Left lung (tissue), 10 donors: ENCODE results near the gene ATAD2B. TPM values are rescaled to one million over a fixed set of nuclear protein-coding genes. Genes with fewer than 3 reads are reported as not detected.

Experiments
- ATAC-seq: fragments of 200-7000 bp; cut with Tn5 transposase; one replicate; pipeline ENCODE4 v1.9.1; 2020; ENCODE audit warnings: moderate library complexity
- DNase-seq, 4 donors: peaks; one replicate each; pipeline ENCODE4 v3.0.0-alpha.2; 2013 to 2020
- H3K27ac ChIP-seq, 2 donors: fragments of 200-600 bp; sonication (generic) in 1 of 2; one replicate each; pipeline versions ENCODE4 v1.5.0 to v1.8.0; 2020 to 2021
- H3K27me3 ChIP-seq, 2 donors: fragments of 200-600 bp; sonication (generic) in 1 of 2; one replicate each; pipeline versions ENCODE4 v1.5.0 to v1.8.0; 2020 to 2021
- H3K36me3 ChIP-seq, 2 donors: fragments of 200-600 bp; sonication (generic) in 1 of 2; one replicate each; pipeline versions ENCODE4 v1.5.0 to v1.8.0; 2020 to 2021
- H3K4me1 ChIP-seq, 2 donors: fragments of 200-600 bp; one replicate each; pipeline ENCODE4 v1.8.0; 2021
- H3K4me3 ChIP-seq, 2 donors: fragments of 200-600 bp; sonication (generic) in 1 of 2; one replicate each; pipeline versions ENCODE4 v1.5.0 to v1.8.0; 2020 to 2021; ENCODE audit warnings: mild to moderate bottlenecking in 1 of 2
- H3K9me3 ChIP-seq, 2 donors: fragments of 200-600 bp; sonication (generic) in 1 of 2; one replicate each; pipeline versions ENCODE4 v1.5.0 to v1.8.0; 2020 to 2021
- CTCF ChIP-seq, 2 donors: fragments of 200-600 bp; sonication (generic) in 1 of 2; IDR thresholded peaks; one replicate each; pipeline versions ENCODE4 v1.5.0 to v1.8.0; 2021; ENCODE audit warnings: antibody characterized with exemption in 2 of 2
- intact Hi-C, 2 donors: fragments of 100-400 bp; cut with DNase I; formaldehyde crosslinking; loops; one replicate each; pipeline versions ENCODE4 v1.11.2 to v1.14.2; 2022
- polyA plus RNA-seq, 6 donors: library from polyadenylated mRNA; unstranded; fragments of 120-200 nt; gene quantifications; one replicate each; pipeline ENCODE4 v1.2.1, GENCODE V29; 2013; ENCODE audit not compliant: insufficient read length in 6 of 6
- total RNA-seq, 2 donors: library from RNA; stranded (reverse); fragmentation: NEBNext Ultra II Directional; extraction: Animal tissue kit (Norgen Biotek cat#: 25700); gene quantifications; one replicate each; pipeline ENCODE4 v1.2.1, GENCODE V29; 2021
- donor health status: DM: no; HTN: yes; CAD: no.
- donor health status: DM: no; HTN: no; CAD: no.

ATAD2B gene
- total and polyA plus RNA-seq, 8 donors: 20.1 to 27.4 (median 24.6) TPM

- peak; percentile 64 for ATAC-seq
- peak in 2 of 4 donors; percentile 44 to 66 for DNase-seq
- Histone ChIP-seq H3K9me3 (no peaks in the 10 kb centered on the region), H3K27me3 (no peaks in the 10 kb centered on the region), H3K4me1 (peaks cover 7 to 60% of the 10 kb centered on the region in 2 donors), H3K36me3 (no peaks in the 10 kb centered on the region), H3K27ac (peak overlapping the region; percentile 99 to 100), H3K4me3 (peak overlapping the region; percentile 88 to 91)
- no peak for TF ChIP-seq CTCF (IDR thresholded peaks at IDR 0.05)
- intact Hi-C loops: no loop called here
Measured at GRCh38 chr2:23925702-23926289, 1.1 kb downstream of the ATAD2B start.

GRCh38 chr2:23924589-23925359 is 2.1 kb downstream of the ATAD2B start:
- no peak for DNase-seq
- TF ChIP-seq CTCF (IDR thresholded peaks at IDR 0.05): no peak
- Histone ChIP-seq H3K36me3 (no peaks in the 10 kb centered on the region), H3K9me3 (no peaks in the 10 kb centered on the region), H3K4me3 (peak overlapping the region; percentile 88 to 91), H3K27me3 (no peaks in the 10 kb centered on the region), H3K4me1 (peaks cover 7 to 66% of the 10 kb centered on the region in 2 donors), H3K27ac (peak overlapping the region; percentile 99 to 100)
- no peak for ATAC-seq
- intact Hi-C loops: no loop called here

GRCh38 chr2:23918837-23919489 is 8.0 kb downstream of the ATAD2B start:
- DNase-seq (no peak), ATAC-seq (no peak)
- no peaks in the 10 kb centered on the region for H3K36me3 ChIP-seq
- H3K9me3 ChIP-seq: no peaks in the 10 kb centered on the region
- intact Hi-C loops: no loop called here
- no peaks in the 10 kb centered on the region for H3K27me3 ChIP-seq
- no peak for TF ChIP-seq CTCF (IDR thresholded peaks at IDR 0.05)
- no peak overlapping the region for H3K27ac ChIP-seq
- no peak overlapping the region for H3K4me3 ChIP-seq
- peaks cover 5 to 48% of the 10 kb centered on the region in 2 donors for H3K4me1 ChIP-seq

DNA sequence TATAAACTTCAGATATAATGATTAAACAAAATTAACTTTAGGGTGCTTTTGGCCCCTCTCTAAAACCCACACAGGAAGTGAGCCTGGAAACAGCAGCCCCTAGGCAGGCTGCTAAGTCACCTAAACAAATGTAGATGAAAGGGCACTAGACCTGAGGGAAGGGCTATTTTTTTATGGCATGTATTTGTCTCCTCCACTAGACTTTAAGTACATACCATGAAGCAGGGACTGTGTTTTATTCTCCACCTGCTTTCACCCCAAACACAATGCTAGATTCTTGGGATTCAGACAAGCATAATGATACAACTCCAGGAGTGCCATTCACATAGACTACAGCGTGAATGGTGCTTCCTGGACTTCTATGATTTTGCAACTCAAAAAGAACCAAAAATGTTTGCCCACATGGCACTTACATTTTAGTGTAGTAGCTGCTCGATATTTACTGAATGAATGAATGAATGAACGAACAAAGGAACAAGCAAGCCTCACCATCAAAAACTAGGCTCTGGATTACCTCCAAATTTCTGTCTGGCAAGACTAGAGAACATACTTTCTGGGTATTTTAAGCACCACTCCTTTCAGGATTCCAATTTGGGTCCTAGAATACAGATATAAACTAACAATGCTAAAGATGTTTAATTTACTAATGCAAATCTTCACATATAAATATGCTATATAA is 10.1 kb downstream of the ATAD2B start:
- Histone ChIP-seq H3K36me3 (no peaks in the 10 kb centered on the region), H3K27ac (peak overlapping the region; percentile 0 to 13), H3K4me3 (no peak overlapping the region), H3K4me1 (peaks cover 5 to 31% of the 10 kb centered on the region in 2 donors), H3K9me3 (no peaks in the 10 kb centered on the region), H3K27me3 (no peaks in the 10 kb centered on the region)
- TF ChIP-seq CTCF (IDR thresholded peaks at IDR 0.05): no peak
- intact Hi-C loops: no loop called here
- ATAC-seq (peak; percentile 26), DNase-seq (no peak)
